HepG2 (cell line): ENCODE results near the gene SETD2. TPM values are rescaled to one million over a fixed set of nuclear protein-coding genes. Genes with fewer than 3 reads are reported as not detected.

Experiments used
- ATF4 ChIP-seq, 2 experiments: fragments of 450-650 bp in 1 of 2; sonication (generic) in 1 of 2; formaldehyde crosslinking; IDR thresholded peaks; 2 replicates each; pipeline versions ENCODE4 v1.5.0 to v1.8.0; 2020 to 2022; ENCODE audit warnings: mild to moderate bottlenecking in 1 of 2, missing genetic modification reagents in 1 of 2
- CREM ChIP-seq, 2 experiments: sonication (generic) in 1 of 2; formaldehyde crosslinking in 1 of 2; IDR thresholded peaks; 2 replicates each; pipeline versions ENCODE4 v1.4.0 to v1.6.1; 2016 to 2020; ENCODE audit warnings: antibody characterized with exemption in 1 of 2, mild to moderate bottlenecking in 1 of 2, missing genetic modification reagents in 1 of 2
- FOXC1 ChIP-seq: sonication (generic); formaldehyde crosslinking; IDR thresholded peaks from 2 replicates; pipeline ENCODE4 v1.8.0; 2022; ENCODE audit warnings: mild to moderate bottlenecking, missing genetic modification reagents, borderline replicate concordance
- HNF1A ChIP-seq, 2 experiments: sonication (generic) in 1 of 2; formaldehyde crosslinking in 1 of 2; IDR thresholded peaks; 2 replicates each; pipeline versions ENCODE4 v1.4.0 to v1.6.1; 2016 to 2020; ENCODE audit warnings: borderline replicate concordance in 1 of 2, low read depth in 1 of 2, mild to moderate bottlenecking in 1 of 2, missing genetic modification reagents in 1 of 2
- KLF12 ChIP-seq: sonication (generic); formaldehyde crosslinking; IDR thresholded peaks from 2 replicates; pipeline ENCODE4 v1.4.0; 2020; ENCODE audit warnings: missing genetic modification reagents, borderline replicate concordance
- MTA1 ChIP-seq: sonication (generic); formaldehyde crosslinking; IDR thresholded peaks from 2 replicates; pipeline ENCODE4 v1.4.0; 2020; ENCODE audit warnings: missing genetic modification reagents, mild to moderate bottlenecking, borderline replicate concordance
- NBN ChIP-seq: fragments of 450-650 bp; conservative IDR thresholded peaks from 2 replicates; pipeline ENCODE4 v1.6.1; 2017
- PBX3 ChIP-seq: sonication (generic); formaldehyde crosslinking; IDR thresholded peaks from 2 replicates; pipeline ENCODE4 v1.8.1; 2023; ENCODE audit warnings: missing genetic modification reagents, inconsistent platforms, borderline replicate concordance
- TIGD3 ChIP-seq: sonication (generic); formaldehyde crosslinking; IDR thresholded peaks from 2 replicates; pipeline ENCODE4 v1.5.1; 2020; ENCODE audit warnings: mild to moderate bottlenecking, missing genetic modification reagents, borderline replicate concordance
- WIZ ChIP-seq: sonication (generic); formaldehyde crosslinking; IDR thresholded peaks from 2 replicates; pipeline ENCODE4 v1.5.1; 2020; ENCODE audit warnings: mild to moderate bottlenecking, missing genetic modification reagents
- ZBTB46 ChIP-seq: sonication (generic); formaldehyde crosslinking; IDR thresholded peaks from 2 replicates; pipeline ENCODE4 v1.4.0; 2020; ENCODE audit warnings: mild to moderate bottlenecking, missing genetic modification reagents, borderline replicate concordance
- ZMAT5 ChIP-seq: sonication (generic); formaldehyde crosslinking; IDR thresholded peaks from 2 replicates; pipeline ENCODE4 v1.5.0; 2020; ENCODE audit warnings: mild to moderate bottlenecking, low read depth, missing genetic modification reagents, borderline replicate concordance
- ZNF34 ChIP-seq: sonication (generic); formaldehyde crosslinking; IDR thresholded peaks from 2 replicates; pipeline ENCODE4 v1.4.0; 2020; ENCODE audit warnings: mild to moderate bottlenecking, missing genetic modification reagents, borderline replicate concordance
- ZNF446 ChIP-seq: sonication (generic); formaldehyde crosslinking; IDR thresholded peaks from 2 replicates; pipeline ENCODE4 v1.5.0; 2020; ENCODE audit warnings: mild to moderate bottlenecking, missing genetic modification reagents
- polyA plus RNA-seq, 8 experiments: library from polyadenylated mRNA; depleted of rRNA in 3 of 8; stranded (reverse) in 7 of 8; unstranded in 1 of 8; fragments of >200 nt; fragmentation: Illumina TruSeq in 4 of 8; extraction: Trizol in 4 of 8; gene quantifications; 2 replicates each; pipeline versions ENCODE4 v1.2.1 to v1.2.3, GENCODE V29; 2011 to 2016; ENCODE audit warnings: low read depth in 4 of 8, missing spikeins in 1 of 8, mixed read lengths in 1 of 8; ENCODE audit not compliant: insufficient read depth in 1 of 8
- total RNA-seq, 5 experiments: library from RNA; depleted of rRNA; stranded (reverse); fragments of >200 nt; fragmentation: Illumina TruSeq; extraction: Trizol; gene quantifications; 2 replicates each; pipeline ENCODE4 v1.2.3, GENCODE V29; 2016; ENCODE audit warnings: low read depth in 1 of 5

SETD2 gene
- total and polyA plus RNA-seq, 2 of the 13 experiments (the other 11 are each of a cell fraction or from before 2014, with no cell fraction given) = 14.2 to 24.2 TPM

GRCh38 chr3:46978985-46979944 lies 184.6 kb downstream of the SETD2 start, which contains the start of gene NBEAL2 (continued):
- TF ChIP-seq TIGD3 (CRISPR knock-in tag) (no peak), KLF12 (CRISPR knock-in tag) (peak; percentile 62; the same call in 1 of the 2 replicates), MTA1 (CRISPR knock-in tag) (no peak; the same call in 1 of the 2 replicates), ZMAT5 (no peak), NBN (no peak), ATF4 (CRISPR knock-in tag; IDR thresholded peaks at IDR 0.05) (no peak), ZNF34 (CRISPR knock-in tag) (no peak), FOXC1 (0 out of 2 replicates have a peak, but pooled peaks have one; percentile 11), ZBTB46 (CRISPR knock-in tag) (no peak), CREM (IDR thresholded peaks at IDR 0.05) (no peak), CREM (CRISPR knock-in tag; IDR thresholded peaks at IDR 0.05) (no peak), PBX3 (CRISPR knock-in tag) (0 out of 2 replicates have a peak, but pooled peaks have one; percentile 36), ZNF446 (CRISPR knock-in tag) (no peak), WIZ (CRISPR knock-in tag) (peak; percentile 80; the same call in 1 of the 2 replicates), HNF1A (IDR thresholded peaks at IDR 0.05; ENCODE audit: low read depth) (no peak), HNF1A (CRISPR knock-in tag; IDR thresholded peaks at IDR 0.05; ENCODE audit: borderline replicate concordance) (no peak; the same call in 1 of the 2 replicates)
